ENCODE results near the gene PDSS2.

DNA sequence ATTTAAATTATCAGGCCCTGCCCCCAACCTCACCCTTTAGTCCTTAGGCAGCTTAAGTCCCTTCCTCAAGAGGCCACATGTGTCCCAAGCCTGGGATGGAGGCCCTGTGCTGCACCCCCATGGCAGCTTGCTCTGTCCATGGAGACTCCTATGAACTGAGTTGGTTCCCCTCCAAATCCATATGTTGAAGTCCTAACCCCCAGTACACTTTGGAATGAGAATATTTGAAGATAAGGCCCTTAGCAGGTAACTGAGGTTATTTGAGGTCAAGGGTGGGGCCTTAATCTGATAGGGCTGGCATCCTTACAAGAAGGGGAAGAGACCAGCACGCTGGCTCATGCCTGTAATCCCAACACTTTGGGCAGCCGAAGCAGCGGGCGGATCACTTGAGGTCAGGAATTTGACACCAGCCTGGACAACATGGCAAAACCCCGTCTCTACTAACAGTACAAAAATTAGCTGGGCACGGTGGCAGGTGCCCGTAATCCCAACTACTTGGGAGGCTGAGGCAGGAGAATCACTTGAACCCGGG lies 337.3 kb downstream of the PDSS2 start:
- TF ChIP-seq, protein P1, sequence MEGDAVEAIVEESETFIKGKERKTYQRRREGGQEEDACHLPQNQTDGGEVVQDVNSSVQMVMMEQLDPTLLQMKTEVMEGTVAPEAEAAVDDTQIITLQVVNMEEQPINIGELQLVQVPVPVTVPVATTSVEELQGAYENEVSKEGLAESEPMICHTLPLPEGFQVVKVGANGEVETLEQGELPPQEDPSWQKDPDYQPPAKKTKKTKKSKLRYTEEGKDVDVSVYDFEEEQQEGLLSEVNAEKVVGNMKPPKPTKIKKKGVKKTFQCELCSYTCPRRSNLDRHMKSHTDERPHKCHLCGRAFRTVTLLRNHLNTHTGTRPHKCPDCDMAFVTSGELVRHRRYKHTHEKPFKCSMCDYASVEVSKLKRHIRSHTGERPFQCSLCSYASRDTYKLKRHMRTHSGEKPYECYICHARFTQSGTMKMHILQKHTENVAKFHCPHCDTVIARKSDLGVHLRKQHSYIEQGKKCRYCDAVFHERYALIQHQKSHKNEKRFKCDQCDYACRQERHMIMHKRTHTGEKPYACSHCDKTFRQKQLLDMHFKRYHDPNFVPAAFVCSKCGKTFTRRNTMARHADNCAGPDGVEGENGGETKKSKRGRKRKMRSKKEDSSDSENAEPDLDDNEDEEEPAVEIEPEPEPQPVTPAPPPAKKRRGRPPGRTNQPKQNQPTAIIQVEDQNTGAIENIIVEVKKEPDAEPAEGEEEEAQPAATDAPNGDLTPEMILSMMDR (IDR thresholded peaks at IDR 0.05; ENCODE audit: low read depth, low read length, poor library complexity, severe bottlenecking): no peak
- TF ChIP-seq EZH2phosphoT487 (IDR thresholded peaks at IDR 0.05; ENCODE audit: borderline replicate concordance, low read length): no peak

Measured in DOHH2 (cell line).